HepG2 (cell line): ENCODE results near the gene LTBR. TPM values are rescaled to one million over a fixed set of nuclear protein-coding genes. Genes with fewer than 3 reads are reported as not detected.
A peak's percentile ranks its signal among the peaks of the same experiment; 100 is the strongest.

ENCODE experiments used
- CAMTA2 ChIP-seq: sonication (generic); formaldehyde crosslinking; IDR thresholded peaks from 2 replicates; pipeline ENCODE4 v1.4.0; 2020; ENCODE audit warnings: mild to moderate bottlenecking, missing genetic modification reagents, borderline replicate concordance
- CC2D1A ChIP-seq: sonication (generic); formaldehyde crosslinking; IDR thresholded peaks from 2 replicates; pipeline ENCODE4 v1.8.1; 2023; ENCODE audit warnings: mild to moderate bottlenecking, missing genetic modification reagents
- HMG20A ChIP-seq: IDR thresholded peaks from 2 replicates; pipeline ENCODE4 v1.6.1; 2016; ENCODE audit warnings: borderline replicate concordance
- MBNL3 ChIP-seq: fragments of 250-450 bp; sonication (Bioruptor Pico); conservative IDR thresholded peaks from 2 replicates; pipeline ENCODE4 v1.8.0; 2022; ENCODE audit warnings: mild to moderate bottlenecking, inconsistent platforms
- MED1 ChIP-seq: sonication (generic); formaldehyde crosslinking; IDR thresholded peaks from 2 replicates; pipeline ENCODE4 v1.4.0; 2020; ENCODE audit warnings: missing genetic modification reagents
- MEIS2 ChIP-seq: sonication (generic); formaldehyde crosslinking; IDR thresholded peaks from 2 replicates; pipeline ENCODE4 v1.9.0; 2021; ENCODE audit warnings: mild to moderate bottlenecking, missing genetic modification reagents
- MYNN ChIP-seq: sonication (generic); formaldehyde crosslinking; IDR thresholded peaks from 2 replicates; pipeline ENCODE4 v1.4.0; 2020; ENCODE audit warnings: mild to moderate bottlenecking, low read depth, missing genetic modification reagents
- NR2F1 ChIP-seq, 2 experiments: fragments of 450-650 bp in 1 of 2; formaldehyde crosslinking in 1 of 2; IDR thresholded peaks; 2 replicates each; pipeline versions ENCODE4 v1.5.0 to v1.6.1; 2016 to 2020; ENCODE audit warnings: mild to moderate bottlenecking in 1 of 2, missing compliant biosample characterization in 1 of 2, missing genetic modification reagents in 1 of 2, moderate library complexity in 1 of 2
- NR2F6 ChIP-seq, 2 experiments: IDR thresholded peaks; 2 replicates each; pipeline ENCODE4 v1.6.1; 2016; ENCODE audit warnings: antibody characterized with exemption in 1 of 2, mild to moderate bottlenecking in 1 of 2
- TBL1XR1 ChIP-seq: fragments of 150-350 bp; IDR thresholded peaks from 2 replicates; pipeline ENCODE4 v1.6.1; 2014; ENCODE audit warnings: borderline replicate concordance, low read length; ENCODE audit not compliant: partially characterized antibody
- ZBTB21 ChIP-seq: sonication (generic); formaldehyde crosslinking; IDR thresholded peaks from 2 replicates; pipeline ENCODE4 v1.4.0; 2020; ENCODE audit warnings: missing genetic modification reagents
- ZNF17 ChIP-seq: sonication (generic); formaldehyde crosslinking; IDR thresholded peaks from 2 replicates; pipeline ENCODE4 v1.5.0; 2020; ENCODE audit warnings: mild to moderate bottlenecking, missing genetic modification reagents
- ZNF3 ChIP-seq: IDR thresholded peaks from 2 replicates; pipeline ENCODE4 v1.7.0; 2017; ENCODE audit warnings: inconsistent platforms
- ZNF441 ChIP-seq: sonication (generic); formaldehyde crosslinking; IDR thresholded peaks from 2 replicates; pipeline ENCODE4 v1.7.0; 2021; ENCODE audit warnings: missing genetic modification reagents, borderline replicate concordance
- ZNF629 ChIP-seq: sonication (generic); formaldehyde crosslinking; conservative IDR thresholded peaks from 2 replicates; pipeline ENCODE4 v1.5.0; 2020; ENCODE audit warnings: missing genetic modification reagents
- ZNF720 ChIP-seq: sonication (generic); formaldehyde crosslinking; IDR thresholded peaks from 2 replicates; pipeline ENCODE4 v1.4.0; 2020; ENCODE audit warnings: missing genetic modification reagents
- ZNF773 ChIP-seq: sonication (generic); formaldehyde crosslinking; IDR thresholded peaks from 2 replicates; pipeline ENCODE4 v1.4.0; 2020; ENCODE audit warnings: missing genetic modification reagents, borderline replicate concordance
- ZNF781 ChIP-seq: sonication (generic); formaldehyde crosslinking; IDR thresholded peaks from 2 replicates; pipeline ENCODE4 v1.5.1; 2020; ENCODE audit warnings: borderline replicate concordance, mild to moderate bottlenecking, missing genetic modification reagents; ENCODE audit errors: not compliant biosample characterization
- ZNF883 ChIP-seq: sonication (generic); formaldehyde crosslinking; IDR thresholded peaks from 2 replicates; pipeline ENCODE4 v1.5.1; 2020; ENCODE audit warnings: mild to moderate bottlenecking, missing genetic modification reagents; ENCODE audit errors: not compliant biosample characterization
- polyA plus RNA-seq, 8 experiments: library from polyadenylated mRNA; depleted of rRNA in 3 of 8; stranded (reverse) in 7 of 8; unstranded in 1 of 8; fragments of >200 nt; fragmentation: Illumina TruSeq in 4 of 8; extraction: Trizol in 4 of 8; gene quantifications; 2 replicates each; pipeline versions ENCODE4 v1.2.1 to v1.2.3, GENCODE V29; 2011 to 2016; ENCODE audit warnings: low read depth in 4 of 8, missing spikeins in 1 of 8, mixed read lengths in 1 of 8; ENCODE audit not compliant: insufficient read depth in 1 of 8
- total RNA-seq, 5 experiments: library from RNA; depleted of rRNA; stranded (reverse); fragments of >200 nt; fragmentation: Illumina TruSeq; extraction: Trizol; gene quantifications; 2 replicates each; pipeline ENCODE4 v1.2.3, GENCODE V29; 2016; ENCODE audit warnings: low read depth in 1 of 5
- TF ChIP-seq, protein P1 (sequence below): sonication (generic); formaldehyde crosslinking; IDR thresholded peaks from 2 replicates; pipeline ENCODE4 v1.5.0; 2020; ENCODE audit warnings: missing genetic modification reagents
- TF ChIP-seq, protein P2 (sequence below): IDR thresholded peaks from 2 replicates; pipeline ENCODE4 v1.6.1; 2012; ENCODE audit warnings: low read depth, low read length, improper control_type of control experiment
- TF ChIP-seq, protein P3 (sequence below): sonication (generic); formaldehyde crosslinking; IDR thresholded peaks from 2 replicates; pipeline ENCODE4 v1.4.0; 2020; ENCODE audit warnings: missing genetic modification reagents, borderline replicate concordance
- TF ChIP-seq, protein P4 (sequence below), 2 experiments: sonication (generic) in 1 of 2; formaldehyde crosslinking in 1 of 2; IDR thresholded peaks; 2 replicates each; pipeline versions ENCODE4 v1.4.0 to v1.6.1; 2018 to 2020; ENCODE audit warnings: missing genetic modification reagents in 2 of 2, borderline replicate concordance in 1 of 2, low read depth in 1 of 2, mild to moderate bottlenecking in 1 of 2, missing biosample characterization in 1 of 2
- TF ChIP-seq, protein P5 (sequence below): IDR thresholded peaks from 2 replicates; pipeline ENCODE4 v1.6.1; 2016

The LTBR gene
- total and polyA plus RNA-seq, 2 of the 13 experiments (the other 11 are each of a cell fraction or from before 2014, with no cell fraction given) = 31.4 to 34.8 TPM

DNA sequence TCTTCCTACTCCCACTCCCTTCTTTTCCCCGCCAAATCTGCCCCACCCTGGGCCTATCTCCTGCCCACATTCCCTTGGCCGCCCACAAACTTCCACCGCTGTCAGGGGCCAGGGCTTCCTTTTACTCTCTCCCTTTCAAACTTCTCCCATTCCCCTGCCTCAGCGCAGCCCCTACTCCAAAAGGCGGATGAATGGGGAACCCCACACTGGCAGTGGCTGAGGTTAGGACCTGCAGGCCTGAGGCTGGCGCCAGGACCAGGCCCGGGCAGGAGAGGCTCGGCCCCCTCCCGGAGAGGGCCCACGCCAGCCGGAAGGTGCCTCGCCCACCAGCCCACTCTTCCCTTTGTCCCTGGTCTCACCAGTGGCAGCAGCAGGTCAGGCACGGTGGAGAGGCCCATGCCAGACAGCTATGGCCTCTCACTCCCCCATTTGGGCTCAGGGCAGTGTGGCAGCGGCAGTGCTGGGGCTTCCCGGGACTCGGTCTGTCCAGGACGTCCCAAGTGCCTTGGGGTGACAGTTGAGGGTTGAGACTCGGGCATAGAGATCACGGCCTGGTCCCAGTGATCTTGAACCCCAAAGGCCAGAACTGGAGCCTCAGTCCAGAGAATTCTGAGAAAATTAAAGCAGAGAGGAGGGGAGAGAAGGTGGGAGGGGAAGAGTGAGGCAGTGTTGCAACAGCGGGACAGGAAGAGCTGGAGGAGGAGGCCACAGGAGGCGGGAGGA, 42.4 kb upstream of the LTBR start, which contains the start of gene TNFRSF1A (continued):
- TF ChIP-seq ZNF773 (CRISPR knock-in tag) (peak; percentile 47; the same call in 1 of the 2 replicates), NR2F1 (CRISPR knock-in tag; IDR thresholded peaks at IDR 0.05) (no peak), CC2D1A (no peak), HMG20A (CRISPR knock-in tag) (no peak), ZNF720 (CRISPR knock-in tag) (no peak), TBL1XR1 (no peak), MBNL3 (CRISPR knock-in tag) (no peak), ZNF3 (CRISPR knock-in tag) (no peak), MED1 (CRISPR knock-in tag) (peak; percentile 64; the same call in 1 of the 2 replicates), CAMTA2 (CRISPR knock-in tag) (no peak), MYNN (CRISPR knock-in tag) (no peak), ZNF629 (CRISPR knock-in tag) (no peak), ZBTB21 (CRISPR knock-in tag) (no peak), ZNF781 (no peak), ZNF441 (CRISPR knock-in tag) (0 out of 2 replicates have a peak, but pooled peaks have one; percentile 26), MEIS2 (CRISPR knock-in tag) (no peak; the same call in 1 of the 2 replicates), NR2F6 (IDR thresholded peaks at IDR 0.05) (no peak; the same call in 1 of the 2 replicates), NR2F6 (CRISPR knock-in tag; IDR thresholded peaks at IDR 0.05) (peak; percentile 62), ZNF883 (CRISPR knock-in tag) (peak; percentile 44), ZNF17 (CRISPR knock-in tag) (no peak)
- TF ChIP-seq, protein P1, sequence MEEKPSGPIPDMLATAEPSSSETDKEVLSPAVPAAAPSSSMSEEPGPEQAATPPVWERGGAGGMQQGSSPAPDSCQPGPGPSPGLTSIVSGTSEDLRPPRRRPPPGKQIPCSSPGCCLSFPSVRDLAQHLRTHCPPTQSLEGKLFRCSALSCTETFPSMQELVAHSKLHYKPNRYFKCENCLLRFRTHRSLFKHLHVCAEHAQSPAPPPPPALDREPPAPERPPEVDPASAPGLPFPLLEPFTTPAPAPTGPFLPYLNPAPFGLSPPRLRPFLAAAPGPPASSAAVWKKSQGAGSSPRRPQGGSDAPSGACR (CRISPR knock-in tag) = no peak; the same call in 1 of the 2 replicates
- TF ChIP-seq, protein P2, sequence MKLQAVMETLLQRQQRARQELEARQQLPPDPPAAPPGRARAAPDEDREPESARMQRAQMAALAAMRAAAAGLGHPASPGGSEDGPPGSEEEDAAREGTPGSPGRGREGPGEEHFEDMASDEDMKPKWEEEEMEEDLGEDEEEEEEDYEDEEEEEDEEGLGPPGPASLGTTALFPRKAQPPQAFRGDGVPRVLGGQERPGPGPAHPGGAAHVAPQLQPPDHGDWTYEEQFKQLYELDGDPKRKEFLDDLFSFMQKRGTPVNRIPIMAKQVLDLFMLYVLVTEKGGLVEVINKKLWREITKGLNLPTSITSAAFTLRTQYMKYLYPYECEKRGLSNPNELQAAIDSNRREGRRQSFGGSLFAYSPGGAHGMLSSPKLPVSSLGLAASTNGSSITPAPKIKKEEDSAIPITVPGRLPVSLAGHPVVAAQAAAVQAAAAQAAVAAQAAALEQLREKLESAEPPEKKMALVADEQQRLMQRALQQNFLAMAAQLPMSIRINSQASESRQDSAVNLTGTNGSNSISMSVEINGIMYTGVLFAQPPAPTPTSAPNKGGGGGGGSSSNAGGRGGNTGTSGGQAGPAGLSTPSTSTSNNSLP = no peak
- TF ChIP-seq, protein P3, sequence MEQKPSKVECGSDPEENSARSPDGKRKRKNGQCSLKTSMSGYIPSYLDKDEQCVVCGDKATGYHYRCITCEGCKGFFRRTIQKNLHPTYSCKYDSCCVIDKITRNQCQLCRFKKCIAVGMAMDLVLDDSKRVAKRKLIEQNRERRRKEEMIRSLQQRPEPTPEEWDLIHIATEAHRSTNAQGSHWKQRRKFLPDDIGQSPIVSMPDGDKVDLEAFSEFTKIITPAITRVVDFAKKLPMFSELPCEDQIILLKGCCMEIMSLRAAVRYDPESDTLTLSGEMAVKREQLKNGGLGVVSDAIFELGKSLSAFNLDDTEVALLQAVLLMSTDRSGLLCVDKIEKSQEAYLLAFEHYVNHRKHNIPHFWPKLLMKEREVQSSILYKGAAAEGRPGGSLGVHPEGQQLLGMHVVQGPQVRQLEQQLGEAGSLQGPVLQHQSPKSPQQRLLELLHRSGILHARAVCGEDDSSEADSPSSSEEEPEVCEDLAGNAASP (CRISPR knock-in tag) = peak; percentile 20; the same call in 1 of the 2 replicates
- TF ChIP-seq, protein P4, sequence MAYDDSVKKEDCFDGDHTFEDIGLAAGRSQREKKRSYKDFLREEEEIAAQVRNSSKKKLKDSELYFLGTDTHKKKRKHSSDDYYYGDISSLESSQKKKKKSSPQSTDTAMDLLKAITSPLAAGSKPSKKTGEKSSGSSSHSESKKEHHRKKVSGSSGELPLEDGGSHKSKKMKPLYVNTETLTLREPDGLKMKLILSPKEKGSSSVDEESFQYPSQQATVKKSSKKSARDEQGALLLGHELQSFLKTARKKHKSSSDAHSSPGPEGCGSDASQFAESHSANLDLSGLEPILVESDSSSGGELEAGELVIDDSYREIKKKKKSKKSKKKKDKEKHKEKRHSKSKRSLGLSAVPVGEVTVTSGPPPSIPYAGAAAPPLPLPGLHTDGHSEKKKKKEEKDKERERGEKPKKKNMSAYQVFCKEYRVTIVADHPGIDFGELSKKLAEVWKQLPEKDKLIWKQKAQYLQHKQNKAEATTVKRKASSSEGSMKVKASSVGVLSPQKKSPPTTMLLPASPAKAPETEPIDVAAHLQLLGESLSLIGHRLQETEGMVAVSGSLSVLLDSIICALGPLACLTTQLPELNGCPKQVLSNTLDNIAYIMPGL (CRISPR knock-in tag; IDR thresholded peaks at IDR 0.05; ENCODE audit: borderline replicate concordance in 1 of 2, low read depth in 1 of 2) = peak; percentile 70 to 85; a peak in 2 of 4 replicates
- TF ChIP-seq, protein P5, sequence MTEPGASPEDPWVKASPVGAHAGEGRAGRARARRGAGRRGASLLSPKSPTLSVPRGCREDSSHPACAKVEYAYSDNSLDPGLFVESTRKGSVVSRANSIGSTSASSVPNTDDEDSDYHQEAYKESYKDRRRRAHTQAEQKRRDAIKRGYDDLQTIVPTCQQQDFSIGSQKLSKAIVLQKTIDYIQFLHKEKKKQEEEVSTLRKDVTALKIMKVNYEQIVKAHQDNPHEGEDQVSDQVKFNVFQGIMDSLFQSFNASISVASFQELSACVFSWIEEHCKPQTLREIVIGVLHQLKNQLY = no peak
